HG03280 (cell line): Measurements from ENCODE around the gene ATG16L1.

Experiments
- ATAC-seq: cut with Tn5 transposase; IDR thresholded peaks from one replicate; pipeline ENCODE4 v1.9.1; 2021; ENCODE audit warnings: mild to moderate bottlenecking, moderate library complexity; ENCODE audit not compliant: unreplicated experiment

ATG16L1 gene

GRCh38 chr2:233256048-233256447 lies 4.6 kb downstream of the ATG16L1 start:
- ATAC-seq, result no peak

GRCh38 chr2:233258211-233258610 lies 6.7 kb downstream of the ATG16L1 start:
- ATAC-seq, result no peak

- ATAC-seq, result no peak
Observed at GRCh38 chr2:233259730-233260129, 8.3 kb downstream of the ATG16L1 start.

GRCh38 chr2:233260661-233261060 lies 9.2 kb downstream of the ATG16L1 start:
- ATAC-seq, result no peak

GRCh38 chr2:233261819-233262555 lies 10.5 kb downstream of the ATG16L1 start:
- ATAC-seq, result no peak

GRCh38 chr2:233262562-233262961 lies 11.1 kb downstream of the ATG16L1 start:
- ATAC-seq, result no peak

- ATAC-seq, result no peak
Observed at GRCh38 chr2:233263045-233263570, 11.6 kb downstream of the ATG16L1 start.

GRCh38 chr2:233264667-233265066 lies 13.2 kb downstream of the ATG16L1 start:
- no peak for ATAC-seq

- ATAC-seq, result no peak
Observed at GRCh38 chr2:233265899-233266431, 14.5 kb downstream of the ATG16L1 start.

GRCh38 chr2:233266481-233266880 lies 15.0 kb downstream of the ATG16L1 start:
- ATAC-seq, result no peak

- peak; percentile 78 for ATAC-seq
Observed at GRCh38 chr2:233267516-233268245, 16.2 kb downstream of the ATG16L1 start.

GRCh38 chr2:233270366-233270765 lies 18.9 kb downstream of the ATG16L1 start:
- no peak for ATAC-seq

- ATAC-seq, result no peak
Observed at GRCh38 chr2:233270951-233271350, 19.5 kb downstream of the ATG16L1 start.

- no peak for ATAC-seq
Observed at GRCh38 chr2:233271693-233272092, 20.2 kb downstream of the ATG16L1 start.

- no peak for ATAC-seq
Observed at GRCh38 chr2:233273120-233273519, 21.6 kb downstream of the ATG16L1 start.

GRCh38 chr2:233275223-233275622 lies 23.8 kb downstream of the ATG16L1 start:
- no peak for ATAC-seq

GRCh38 chr2:233278921-233279320 lies 27.4 kb downstream of the ATG16L1 start:
- no peak for ATAC-seq

- no peak for ATAC-seq
Observed at GRCh38 chr2:233280114-233280693, 28.7 kb downstream of the ATG16L1 start.

- ATAC-seq, result no peak
Observed at GRCh38 chr2:233281553-233281952, 30.1 kb downstream of the ATG16L1 start.

- no peak for ATAC-seq
Observed at GRCh38 chr2:233281992-233282603, 30.6 kb downstream of the ATG16L1 start.

GRCh38 chr2:233285921-233286320 lies 34.4 kb downstream of the ATG16L1 start:
- no peak for ATAC-seq
